ENCODE results near the gene ZNF334.
A peak's percentile ranks its signal among the peaks of the same experiment; 100 is the strongest.

Gene ZNF334

GRCh38 chr20:46545827-46546138 lies 32.4 kb upstream of the ZNF334 start:
- no peak for DNase-seq (ENCODE audit: low spot score)

GRCh38 chr20:46545077-46545826 lies 31.9 kb upstream of the ZNF334 start:
- peak; percentile 19 for DNase-seq (ENCODE audit: low spot score)

GRCh38 chr20:46544576-46544975 lies 31.2 kb upstream of the ZNF334 start:
- no peak for DNase-seq (ENCODE audit: low spot score)

DNA sequence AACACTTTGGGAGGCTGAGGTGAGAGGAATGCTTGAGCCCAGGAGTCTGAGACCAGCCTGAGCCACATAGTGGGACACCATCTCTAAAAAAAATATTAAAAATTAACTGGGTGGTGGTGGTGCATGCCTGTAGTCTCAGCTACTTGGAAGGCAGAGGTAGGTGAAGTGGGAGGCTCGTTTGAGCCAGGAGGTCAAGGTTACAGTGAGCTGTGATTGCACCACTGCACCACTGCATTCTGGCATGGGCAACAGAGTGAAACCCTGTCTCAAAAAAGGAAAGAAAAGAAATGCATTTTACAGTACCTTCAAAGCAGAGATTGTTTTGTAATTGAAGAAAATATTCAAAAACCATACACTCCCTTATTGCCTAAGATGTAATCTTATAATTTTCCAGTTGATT lies 30.6 kb upstream of the ZNF334 start:
- DNase-seq (ENCODE audit: low spot score): no peak

GRCh38 chr20:46543033-46543432 lies 29.7 kb upstream of the ZNF334 start:
- DNase-seq (ENCODE audit: low spot score): no peak

GRCh38 chr20:46541229-46541935 lies 28.0 kb upstream of the ZNF334 start:
- DNase-seq (ENCODE audit: low spot score): no peak

DNA sequence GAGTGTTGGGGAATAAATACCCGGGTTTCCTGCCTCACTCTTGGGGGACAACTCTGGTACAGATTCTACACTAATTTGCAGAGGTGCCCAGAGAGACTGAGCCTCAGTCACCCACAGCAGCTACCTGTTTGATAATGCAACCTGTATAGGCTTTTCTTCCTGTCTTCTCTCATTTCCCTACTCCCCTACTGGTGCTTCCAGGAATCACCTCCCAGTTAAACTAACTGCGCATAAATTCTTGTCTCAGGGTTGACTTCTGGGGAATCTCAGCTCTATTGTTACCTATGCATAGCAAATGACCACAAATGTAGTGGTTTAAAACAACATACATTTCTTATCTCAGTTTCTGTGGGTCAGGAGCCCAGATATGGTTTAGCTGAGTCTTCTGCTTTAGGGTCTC lies 25.8 kb upstream of the ZNF334 start:
- DNase-seq (ENCODE audit: low spot score): no peak

- DNase-seq (ENCODE audit: low spot score): no peak
Measured at GRCh38 chr20:46530640-46531039, 17.3 kb upstream of the ZNF334 start.

- DNase-seq (ENCODE audit: low spot score): no peak
Measured at GRCh38 chr20:46523696-46524328, 10.5 kb upstream of the ZNF334 start.

GRCh38 chr20:46523108-46523507 lies 9.7 kb upstream of the ZNF334 start:
- DNase-seq (ENCODE audit: low spot score): no peak

DNA sequence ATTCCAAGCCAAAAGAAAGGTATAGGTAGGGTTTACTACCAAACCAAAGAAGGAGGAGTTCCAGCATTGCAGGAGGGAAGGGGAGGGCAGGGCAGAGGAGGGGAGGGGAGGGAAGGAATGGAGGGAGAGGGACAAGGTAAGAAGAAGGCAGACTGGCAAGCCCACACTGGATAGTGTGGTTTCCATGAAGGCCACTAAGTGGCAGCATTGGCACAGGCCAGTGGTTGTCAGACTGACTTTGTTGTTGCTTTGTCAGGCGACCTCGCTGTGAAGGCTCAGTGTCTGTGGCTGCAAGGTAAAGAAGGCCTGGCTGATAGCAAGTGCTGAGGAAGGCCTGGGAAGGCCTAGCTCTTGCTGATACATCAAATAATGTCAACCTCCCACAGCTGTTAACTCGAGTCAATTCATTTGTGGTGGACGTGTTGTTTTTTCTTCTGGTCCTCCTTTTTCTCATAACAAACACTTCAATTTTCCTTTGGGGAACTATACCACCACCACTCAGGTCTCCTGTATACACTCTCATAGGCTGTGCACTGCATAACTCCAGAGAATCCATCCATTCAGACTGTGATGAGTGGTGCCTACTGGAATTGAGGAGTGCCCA lies 7.7 kb upstream of the ZNF334 start:
- DNase-seq (ENCODE audit: low spot score): peak; percentile 41

- DNase-seq (ENCODE audit: low spot score): no peak
Measured at GRCh38 chr20:46520540-46520939, 7.2 kb upstream of the ZNF334 start.

DNA sequence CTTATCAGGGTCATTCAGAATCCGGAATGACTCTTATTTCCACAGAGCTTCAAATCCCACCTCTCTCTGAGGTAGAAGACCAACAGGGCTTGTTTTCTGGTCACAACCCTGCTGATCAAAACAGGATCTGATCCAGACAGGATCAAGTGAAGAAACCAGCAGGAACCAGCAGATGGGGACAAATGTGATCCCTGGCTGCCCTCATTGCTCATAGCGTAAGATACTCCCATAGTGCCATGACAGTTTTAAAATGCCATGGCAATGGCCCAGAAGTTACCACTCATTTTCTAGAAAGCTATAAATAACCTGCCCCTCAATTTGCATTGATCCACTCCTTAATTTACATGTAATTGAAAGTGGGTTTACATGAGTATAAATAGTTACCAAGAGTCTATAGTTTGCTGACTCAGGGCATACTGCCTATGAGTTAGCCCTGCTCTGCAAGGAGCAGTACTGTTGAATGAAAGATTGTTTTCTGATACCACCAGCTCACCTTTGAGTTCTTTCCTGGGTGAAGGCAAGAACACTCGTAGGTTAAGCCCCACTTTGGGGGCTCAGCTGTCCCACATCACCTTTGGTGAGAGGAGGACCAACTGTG lies 6.2 kb upstream of the ZNF334 start:
- no peak for DNase-seq (ENCODE audit: low spot score)

GRCh38 chr20:46509523-46509922 lies 3.8 kb downstream of the ZNF334 start:
- DNase-seq (ENCODE audit: low spot score): no peak

DNA sequence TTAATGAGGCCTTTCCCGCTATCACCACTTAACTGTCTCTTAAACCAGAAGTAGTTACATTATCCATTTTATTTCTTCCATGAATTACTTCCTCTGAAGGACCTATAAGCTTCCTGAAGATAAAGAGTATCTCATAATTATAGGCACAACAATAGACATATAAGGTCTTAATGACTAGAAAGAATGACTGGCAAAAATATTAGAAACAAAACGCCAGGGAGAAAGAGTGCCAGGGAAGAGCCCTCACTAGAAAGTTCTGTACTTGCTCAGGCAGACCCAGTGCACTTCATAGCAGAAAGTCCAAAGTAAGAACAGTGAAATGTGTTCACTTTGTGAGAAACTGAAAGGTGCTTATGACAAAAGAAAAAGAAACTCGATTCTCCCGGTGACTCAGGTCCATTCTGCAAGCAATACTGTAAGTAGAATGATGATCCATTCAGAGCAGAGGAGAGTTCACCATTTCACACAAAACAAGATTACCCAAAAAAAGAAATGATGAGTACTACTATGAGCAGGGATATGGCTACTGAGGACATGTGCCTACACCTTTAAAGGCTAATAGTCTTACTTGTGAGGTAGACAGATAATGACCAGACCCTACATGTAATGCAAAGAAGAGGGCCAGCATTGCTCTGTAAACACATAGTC lies 5.5 kb downstream of the ZNF334 start:
- DNase-seq (ENCODE audit: low spot score): no peak

GRCh38 chr20:46505506-46505905 lies 7.9 kb downstream of the ZNF334 start:
- DNase-seq (ENCODE audit: low spot score): no peak

DNA sequence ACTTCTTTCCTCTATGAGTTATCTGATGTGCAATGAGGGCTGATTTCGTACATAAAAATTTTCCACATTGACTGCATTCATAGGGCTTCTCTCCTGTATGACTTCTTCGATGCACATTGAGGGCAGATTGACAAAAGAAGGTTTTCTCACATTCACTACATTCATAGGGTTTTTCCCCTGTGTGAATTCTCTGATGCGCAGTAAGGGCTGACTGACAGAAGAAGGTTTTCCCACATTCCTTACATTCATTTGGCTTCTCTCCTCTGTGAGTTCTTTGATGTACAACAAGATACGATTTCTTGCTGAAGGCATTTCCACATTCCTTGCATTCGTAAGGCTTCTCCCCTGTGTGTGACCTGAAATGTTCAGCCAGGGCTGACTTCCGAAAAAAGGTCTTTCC lies 11.4 kb downstream of the ZNF334 start:
- DNase-seq (ENCODE audit: low spot score): no peak

DNA sequence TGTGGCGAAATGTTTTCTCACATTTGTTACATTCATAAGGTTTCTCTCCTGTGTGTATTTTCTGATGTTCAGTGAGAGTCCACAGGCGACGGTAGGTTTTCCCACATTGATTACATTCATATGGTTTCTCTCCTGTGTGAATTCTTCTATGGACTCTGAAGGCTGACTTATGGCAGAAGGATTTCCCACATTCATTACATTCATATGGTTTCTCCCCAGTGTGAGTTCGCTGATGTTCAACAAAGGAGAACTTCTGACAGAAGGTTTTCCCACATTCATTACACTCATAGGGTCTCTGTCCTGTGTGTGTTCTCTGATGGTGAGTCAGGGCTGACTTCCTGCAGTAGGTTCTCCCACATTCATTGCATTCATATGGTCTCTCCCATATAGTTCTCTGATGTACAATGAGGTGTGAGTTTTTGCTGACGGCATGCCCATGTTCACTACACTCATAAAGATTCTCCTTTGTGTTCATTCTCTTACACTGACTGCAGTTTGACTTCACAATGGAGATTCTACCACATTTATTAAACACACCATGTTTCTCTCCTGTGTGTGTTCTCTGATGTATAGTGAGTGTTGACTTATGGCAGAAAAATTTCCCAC lies 11.9 kb downstream of the ZNF334 start:
- no peak for DNase-seq (ENCODE audit: low spot score)

DNA sequence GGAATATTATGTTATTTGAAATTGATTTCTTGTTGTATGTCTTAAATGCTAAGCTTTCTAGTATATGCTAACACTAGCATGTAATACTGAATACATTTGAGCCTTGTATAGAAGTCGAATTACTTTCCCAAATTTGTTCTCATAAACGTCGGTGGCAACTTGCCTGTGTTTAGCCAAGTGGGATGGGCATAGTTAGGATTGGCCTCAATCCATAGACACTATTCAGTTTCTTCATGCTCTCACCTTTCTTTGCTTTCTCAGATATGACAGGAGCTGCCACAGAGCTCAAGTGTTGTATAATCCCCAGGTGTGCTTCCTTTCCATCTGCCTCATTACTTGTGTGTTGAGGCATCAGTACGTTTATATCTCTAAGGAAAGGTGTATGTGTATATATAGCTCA lies 19.3 kb downstream of the ZNF334 start:
- no peak for DNase-seq (ENCODE audit: low spot score)

DNA sequence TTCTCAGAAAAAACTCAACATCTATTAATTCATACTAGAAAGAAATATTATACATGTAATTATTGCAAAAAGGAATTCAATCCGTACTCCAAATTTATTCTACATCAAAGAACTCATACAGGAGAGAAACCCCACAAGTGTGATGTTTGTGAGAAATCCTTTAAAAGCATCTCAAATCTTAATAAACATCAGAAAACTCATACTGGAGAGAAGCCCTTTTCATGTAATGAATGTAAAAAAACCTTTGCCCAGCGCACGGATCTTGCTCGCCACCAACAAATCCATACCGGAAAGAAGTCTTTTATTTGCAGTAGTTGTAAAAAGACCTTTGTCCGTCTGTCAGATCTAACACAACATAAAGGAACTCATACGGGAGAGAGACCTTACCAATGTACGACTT lies 22.0 kb downstream of the ZNF334 start:
- DNase-seq (ENCODE audit: low spot score): no peak

DNA sequence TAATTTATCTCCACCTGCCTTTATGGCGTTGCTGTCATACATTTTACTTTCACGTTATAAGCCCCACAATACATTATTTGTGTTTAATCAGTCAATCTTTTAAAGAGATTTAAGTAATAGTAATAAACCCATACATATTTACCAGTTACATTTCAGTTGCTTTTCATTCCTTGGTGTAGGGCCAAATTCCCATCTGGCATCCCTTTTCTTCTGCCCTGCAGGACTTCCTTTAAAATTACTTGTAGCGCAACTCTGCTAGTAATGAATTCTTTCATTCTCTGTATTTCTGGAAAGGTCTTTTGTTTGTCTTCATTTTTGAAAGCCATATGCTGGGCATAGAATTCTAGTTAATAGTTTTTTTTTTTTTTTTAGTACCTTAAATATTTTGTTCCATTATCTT lies 24.9 kb downstream of the ZNF334 start:
- no peak for DNase-seq (ENCODE audit: low spot score)

GRCh38 chr20:46487628-46488027 lies 25.7 kb downstream of the ZNF334 start:
- no peak for DNase-seq (ENCODE audit: low spot score)

Measured in CD4-positive, alpha-beta T cell treated with Interleukin-15 for 4 hours (primary cell).